DMS153 treated with DMSO at 0.1 percent for 48 hours (cell line): ENCODE measurements around the gene SMAD5.

Experiments used
- DNase-seq: peaks from one replicate; lab custom pipeline; 2025; ENCODE audit not compliant: unreplicated experiment; lab: John Stamatoyannopoulos, UW

SMAD5 gene

DNA sequence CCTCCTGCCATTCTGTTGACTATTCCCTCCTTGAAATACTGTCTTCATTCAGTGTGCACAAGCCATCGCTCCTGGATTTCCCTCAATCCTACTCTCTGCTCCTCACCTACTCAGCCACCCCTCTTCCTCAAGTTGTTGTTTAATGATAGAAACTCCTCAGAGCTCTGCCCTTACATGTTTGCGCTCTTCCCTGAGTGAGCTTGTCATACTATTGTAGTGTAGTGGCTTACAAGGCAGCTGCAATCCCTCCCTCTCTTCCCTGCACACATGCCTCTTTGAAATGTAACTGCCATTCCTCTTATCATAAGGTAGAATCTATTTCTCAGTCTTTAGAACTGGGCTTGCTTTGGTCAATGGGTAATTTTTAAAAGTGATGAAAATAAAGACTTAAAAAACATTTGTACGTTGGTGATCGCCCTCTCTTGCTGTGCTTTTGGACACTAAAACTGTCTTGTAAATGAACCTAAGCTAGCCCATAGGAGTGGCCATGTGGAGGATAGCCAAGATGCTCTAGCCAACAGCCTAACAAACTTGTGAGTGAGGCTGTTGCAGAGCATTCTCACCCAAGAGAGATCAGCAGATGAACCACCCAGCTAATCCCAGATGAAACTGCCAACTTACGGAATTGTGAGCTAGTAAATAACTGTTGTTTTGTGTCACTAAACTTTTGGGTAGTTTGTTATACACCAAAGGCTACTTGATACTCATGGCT is 18.1 kb upstream of the SMAD5 start:
- no peak for DNase-seq

DNA sequence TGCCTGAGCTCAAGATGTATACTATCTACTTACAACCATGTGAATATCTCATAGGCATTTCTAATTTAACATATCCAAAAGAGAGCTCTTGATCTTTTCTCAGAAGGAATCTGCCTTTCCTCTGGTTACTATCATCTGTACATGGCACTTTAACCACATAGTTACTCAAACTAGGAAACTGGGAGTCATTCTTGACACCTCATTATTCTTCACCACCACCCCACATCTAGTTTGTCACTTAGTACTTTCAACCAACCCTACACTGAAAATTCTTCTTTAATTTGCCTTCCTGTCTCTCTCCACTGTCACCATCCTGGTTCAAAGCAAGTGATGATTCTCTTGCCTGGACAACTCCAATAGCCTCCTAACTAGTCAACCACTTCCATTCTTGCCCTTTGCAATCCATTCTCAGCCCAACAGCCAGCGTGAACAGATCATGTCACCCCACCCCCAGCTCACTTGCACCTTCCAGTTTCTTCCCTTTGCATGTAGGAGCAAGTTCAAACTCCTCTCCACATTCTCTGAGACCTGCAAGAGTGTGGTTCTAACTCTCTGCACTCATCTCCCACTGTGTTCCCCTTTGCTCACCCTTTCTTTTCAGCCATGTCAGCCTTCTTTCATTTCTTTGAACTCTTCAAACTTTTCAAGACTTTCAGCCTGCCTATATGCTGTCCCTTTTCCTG is 17.3 kb upstream of the SMAD5 start:
- no peak for DNase-seq

DNA sequence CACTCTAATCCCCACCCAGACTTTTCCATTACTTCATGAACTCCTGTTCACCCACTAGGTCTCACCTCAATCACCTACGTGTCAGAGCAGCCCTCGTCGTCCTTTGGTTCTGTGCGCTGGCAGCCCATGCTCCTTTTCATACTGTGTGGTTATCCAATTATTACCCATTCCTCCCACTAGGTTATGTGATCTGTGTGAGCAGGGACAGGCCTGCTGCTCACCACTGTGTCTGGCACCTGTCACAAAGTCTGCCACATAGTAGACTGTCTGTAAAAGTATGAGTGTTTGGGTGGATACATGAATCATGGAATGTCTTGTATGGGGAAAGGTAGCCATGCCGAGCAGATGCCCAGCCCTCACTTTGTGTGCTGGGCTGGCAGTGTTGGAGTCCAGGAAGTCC is 12.1 kb upstream of the SMAD5 start:
- DNase-seq = no peak

DNA sequence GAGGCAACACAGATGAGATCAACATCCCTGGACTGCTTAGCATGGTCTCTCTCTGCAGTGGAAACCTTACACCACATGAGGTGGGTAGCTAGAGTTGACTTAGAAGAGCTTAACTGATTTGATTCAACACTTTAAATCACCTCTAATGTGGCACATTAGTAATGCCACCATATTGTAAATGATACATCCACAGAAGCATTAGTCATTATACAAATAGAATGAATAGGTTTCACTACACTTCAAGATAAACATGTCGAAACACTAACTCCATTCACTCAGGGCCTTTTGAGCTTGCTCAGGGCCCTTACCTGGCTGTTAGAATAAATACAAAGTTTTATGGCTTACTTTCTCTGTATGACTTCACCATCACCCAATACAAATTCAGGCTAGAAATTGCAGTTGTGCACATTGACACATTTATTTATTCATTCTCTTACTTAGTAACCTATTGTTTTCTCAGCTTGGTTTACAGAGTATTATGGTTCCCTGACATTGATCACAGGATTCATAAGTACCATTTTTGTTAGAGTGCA is 9.3 kb upstream of the SMAD5 start:
- peak; percentile 67 for DNase-seq

DNA sequence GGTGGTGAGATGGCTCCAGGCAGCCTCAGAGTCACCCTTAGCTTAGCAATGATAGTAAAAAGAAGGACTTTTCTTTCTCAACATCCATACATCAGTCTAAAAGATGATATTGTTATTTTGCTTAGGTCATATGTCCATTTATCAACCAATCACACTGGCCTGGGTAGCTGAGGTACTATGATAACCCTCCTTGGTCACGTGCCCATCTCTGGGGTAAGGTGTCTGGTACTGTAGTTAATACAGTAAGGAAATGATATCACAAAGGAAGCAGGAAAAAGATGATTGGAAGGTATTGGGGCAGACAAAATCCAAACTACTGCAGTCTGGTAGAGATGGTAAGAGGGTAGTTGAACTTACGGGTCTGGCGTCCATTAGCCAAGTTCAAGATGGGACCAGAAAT is 5.1 kb upstream of the SMAD5 start:
- no peak for DNase-seq

DNA sequence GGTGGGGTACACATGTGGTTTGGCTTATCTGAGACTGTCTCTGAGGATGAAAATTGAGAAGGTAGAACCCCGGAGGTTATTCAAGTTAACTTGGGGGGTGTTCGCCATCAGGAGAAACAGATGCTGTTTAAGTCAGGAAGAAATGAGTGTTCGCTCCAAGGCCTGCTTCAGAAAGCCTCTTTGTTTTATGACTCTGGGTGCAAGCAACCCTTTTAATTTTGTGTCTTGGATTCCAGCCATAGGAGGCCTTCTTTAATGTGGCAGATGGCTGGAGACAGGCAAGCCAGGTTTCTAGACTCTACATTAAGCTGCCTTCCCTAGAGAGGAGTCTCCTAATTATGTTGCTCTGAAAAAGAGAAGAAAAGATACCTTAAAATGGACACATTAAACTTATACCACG is 4.2 kb upstream of the SMAD5 start:
- no peak for DNase-seq

DNA sequence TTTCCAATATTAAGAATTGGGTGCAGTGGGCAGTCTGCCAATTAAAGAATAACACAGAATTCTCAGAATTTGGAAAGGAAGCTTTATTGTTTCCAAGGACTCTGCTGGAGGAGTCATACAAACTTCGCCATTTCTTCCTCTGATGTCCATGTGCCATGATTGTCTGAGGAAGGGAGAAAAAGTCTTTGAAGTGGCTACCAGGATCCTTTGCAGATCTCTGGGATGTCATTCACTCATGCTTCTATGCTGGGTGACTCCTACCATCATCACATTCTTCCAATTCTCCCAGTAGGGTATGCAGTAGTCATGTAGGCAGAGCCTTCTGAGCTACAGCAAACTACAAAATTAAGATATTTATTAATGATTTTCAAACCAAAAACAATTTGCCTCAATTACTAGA is 3.2 kb upstream of the SMAD5 start:
- no peak for DNase-seq

DNA sequence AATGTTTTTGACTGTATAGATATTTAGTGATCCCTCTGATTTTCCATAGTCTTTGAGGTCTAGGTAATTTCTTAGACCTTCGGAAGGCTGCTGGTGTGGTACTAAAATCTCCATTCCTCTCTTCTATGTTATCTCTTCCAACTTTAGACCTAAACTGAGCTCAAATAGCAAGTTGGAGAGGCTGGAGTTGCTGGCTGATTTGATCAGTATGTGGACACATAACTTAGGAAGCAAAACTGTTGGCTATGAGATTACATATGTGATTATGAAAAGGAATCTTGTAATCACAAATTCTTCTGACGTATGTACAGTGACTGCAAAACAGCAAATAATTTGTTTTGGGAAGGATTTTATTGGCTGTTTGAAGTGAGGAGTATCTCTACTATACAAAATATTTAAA is 2.1 kb upstream of the SMAD5 start:
- DNase-seq = no peak

DNA sequence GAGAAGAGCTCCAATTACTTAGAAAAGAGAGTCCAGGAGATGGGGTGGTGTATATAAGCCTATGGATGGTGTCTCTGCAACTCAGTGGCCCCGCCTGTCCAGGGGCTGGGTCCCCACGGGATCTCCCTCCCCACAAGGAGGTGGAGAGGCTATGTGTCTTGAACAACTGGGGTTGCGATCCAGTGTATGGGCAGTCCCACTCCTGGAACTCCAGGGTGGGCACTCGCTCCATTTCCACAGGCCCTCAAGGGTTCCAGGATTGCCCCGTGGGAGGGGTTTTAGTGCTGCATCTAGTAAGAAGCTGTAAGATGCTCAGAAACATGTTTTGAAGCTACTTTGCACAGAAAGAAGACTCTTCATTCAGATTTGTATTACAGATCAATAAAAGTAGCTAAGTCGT is 558 bp upstream of the SMAD5 start:
- DNase-seq = no peak

DNA sequence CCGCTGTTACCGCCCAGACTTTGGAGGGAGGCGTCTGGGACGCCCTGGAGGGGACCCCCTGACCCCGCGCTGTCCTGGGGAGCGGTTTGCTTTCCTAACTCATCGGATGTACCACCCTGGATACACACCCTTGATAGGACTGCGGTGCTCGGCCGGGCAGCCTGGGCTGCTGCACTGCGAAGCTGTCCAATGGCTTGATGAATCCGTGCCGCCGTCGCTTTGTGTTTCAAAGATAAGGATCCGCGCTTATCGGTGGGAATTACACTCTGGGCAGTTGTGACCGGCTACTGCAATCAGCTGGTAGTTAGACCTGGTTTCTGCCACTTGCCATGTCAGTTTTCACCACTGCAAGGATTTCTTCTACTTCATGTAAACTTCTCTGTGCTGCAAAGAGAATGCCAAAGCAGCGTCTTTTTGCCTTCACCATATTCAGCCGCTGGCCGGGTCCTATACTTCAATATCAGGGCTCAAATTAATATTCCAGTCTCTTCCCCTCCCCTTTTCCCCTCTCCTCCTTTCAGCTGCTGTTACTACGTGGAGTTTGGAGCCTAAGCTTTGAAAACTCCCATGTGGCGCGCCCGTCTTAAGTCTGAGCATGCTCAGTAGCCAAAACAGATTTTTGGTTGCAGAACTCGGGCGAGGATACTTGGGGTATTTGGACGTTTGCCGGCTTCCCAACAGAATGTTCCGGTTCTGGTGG is 727 bp downstream of the SMAD5 start:
- no peak for DNase-seq

DNA sequence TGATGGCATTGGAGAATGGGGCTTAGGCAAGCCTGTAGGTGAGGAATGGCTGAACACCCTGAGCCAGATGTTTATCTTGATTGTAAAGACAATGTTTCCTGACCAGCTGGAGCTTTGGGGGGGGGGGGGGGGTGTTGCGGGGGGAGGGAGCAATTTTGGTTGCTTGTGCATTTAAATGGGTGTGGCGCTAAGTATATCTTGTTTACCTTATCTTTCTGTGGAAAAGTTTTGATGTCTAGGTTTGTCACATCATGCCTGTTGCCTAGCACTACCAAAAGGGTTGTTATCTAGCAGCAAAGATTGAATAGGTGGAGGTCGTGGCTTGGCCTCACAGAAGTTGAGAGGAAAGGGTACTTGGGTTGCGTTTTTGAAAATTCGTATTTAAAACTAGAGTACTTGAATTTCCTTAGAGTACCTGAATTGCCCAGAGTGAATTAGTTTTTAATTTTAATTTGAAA is 1.3 kb downstream of the SMAD5 start:
- no peak for DNase-seq

DNA sequence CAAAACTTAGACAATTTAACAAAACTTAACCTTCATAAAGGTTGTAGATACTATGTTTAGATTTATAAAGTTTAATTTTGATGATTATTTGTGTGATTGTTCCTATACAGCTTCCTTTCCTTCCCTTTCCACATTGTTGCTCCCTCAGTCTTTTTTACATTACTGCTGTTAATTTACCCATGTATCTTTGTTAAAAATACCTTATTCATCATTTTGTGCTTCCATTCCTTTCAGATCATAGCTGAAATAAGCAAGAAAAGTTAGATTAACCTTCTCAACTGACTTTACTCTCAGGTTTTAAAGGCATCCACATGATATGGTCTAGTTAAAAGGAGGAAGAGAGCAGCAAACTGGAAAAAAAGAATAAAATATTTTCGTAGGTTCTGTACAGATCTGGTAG is 2.0 kb downstream of the SMAD5 start:
- DNase-seq = no peak

DNA sequence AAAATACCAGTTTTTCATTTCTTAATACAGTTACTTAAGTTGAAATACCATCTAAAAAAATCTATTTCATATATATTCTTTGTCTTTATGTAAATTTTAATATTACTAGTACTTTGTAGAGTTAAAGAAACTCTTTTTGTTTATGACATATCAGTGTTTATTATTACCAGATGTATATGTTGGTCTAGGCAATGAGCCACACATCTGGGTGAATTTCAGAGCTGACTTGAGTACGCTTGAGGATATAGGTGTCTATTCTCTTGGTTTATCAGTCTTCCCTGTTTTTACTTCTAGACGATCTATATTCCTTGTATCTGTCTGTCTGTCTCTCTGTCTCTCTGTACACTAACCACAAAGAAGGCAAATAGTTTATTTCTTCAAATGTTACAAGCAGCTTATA is 2.9 kb downstream of the SMAD5 start:
- DNase-seq = no peak

DNA sequence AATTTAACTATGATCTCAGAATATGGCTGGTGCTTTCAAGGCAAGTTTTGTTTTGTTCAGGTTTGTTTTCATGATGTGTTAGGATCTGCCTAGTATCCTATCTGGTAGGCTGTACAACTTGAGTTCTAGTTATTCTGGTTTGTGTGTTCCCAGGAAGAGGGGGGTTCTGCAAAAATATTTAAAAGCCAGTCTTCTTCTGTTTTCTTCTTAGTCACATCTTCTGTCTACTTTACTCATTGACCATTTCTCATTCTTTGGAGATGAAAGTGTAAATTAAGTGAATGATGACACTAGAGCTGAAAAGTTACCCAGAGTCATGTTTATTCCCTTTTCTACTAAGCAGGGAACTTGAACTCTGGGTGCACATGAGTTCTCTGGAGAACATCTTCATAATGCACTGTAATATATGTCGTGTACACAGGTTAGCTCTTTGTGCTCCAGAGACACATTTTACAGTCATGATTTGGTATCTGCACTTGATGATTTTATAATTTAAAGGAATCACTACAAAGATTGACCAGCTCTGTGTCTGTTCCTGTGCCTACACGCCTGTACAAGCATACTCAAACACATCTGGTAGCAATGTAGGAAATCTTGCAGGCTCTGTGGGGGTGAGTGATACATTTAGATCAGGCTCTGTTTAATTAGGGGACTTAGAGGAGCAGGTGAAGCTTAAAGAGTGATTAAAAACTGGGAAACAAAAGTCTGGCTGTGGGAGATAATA is 5.0 kb downstream of the SMAD5 start:
- DNase-seq = no peak

DNA sequence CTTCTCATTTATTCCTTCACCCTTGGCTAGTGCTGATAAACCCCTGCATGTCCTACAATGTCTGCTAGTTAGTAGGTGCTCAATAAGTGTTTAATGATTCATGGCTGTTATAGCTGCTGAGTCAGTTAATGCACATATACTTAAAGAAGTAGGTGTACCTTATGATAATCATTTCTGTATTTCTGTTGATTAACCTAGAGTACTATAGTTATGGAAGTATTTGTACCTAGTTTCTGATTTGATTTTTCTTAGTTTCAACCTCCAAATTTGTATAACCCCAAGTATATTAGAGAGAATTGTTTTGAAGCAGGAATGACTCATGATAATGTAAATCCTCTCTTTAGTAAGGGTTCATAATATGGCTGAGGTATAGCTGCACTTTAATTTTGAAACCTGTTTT is 8.9 kb downstream of the SMAD5 start:
- DNase-seq = no peak

DNA sequence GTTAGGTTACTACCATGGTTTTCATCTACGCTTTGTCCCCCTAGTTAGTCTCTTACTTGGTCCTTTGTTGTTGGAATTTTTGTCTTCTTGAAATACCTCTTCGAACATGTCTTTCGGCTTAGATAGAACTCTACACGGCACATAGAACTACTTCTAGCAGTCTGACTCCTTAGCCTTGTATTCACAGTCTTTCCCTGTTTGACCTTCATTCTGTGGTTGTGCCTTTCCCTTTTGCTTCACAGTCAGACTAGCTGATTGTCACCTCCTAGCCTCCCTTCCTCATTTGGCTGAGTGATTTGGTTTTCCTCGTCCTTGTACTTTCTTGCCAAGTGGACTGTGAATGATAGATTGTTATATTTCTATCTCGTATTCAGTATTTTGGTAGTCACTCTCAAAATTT is 10.7 kb downstream of the SMAD5 start:
- DNase-seq = no peak

DNA sequence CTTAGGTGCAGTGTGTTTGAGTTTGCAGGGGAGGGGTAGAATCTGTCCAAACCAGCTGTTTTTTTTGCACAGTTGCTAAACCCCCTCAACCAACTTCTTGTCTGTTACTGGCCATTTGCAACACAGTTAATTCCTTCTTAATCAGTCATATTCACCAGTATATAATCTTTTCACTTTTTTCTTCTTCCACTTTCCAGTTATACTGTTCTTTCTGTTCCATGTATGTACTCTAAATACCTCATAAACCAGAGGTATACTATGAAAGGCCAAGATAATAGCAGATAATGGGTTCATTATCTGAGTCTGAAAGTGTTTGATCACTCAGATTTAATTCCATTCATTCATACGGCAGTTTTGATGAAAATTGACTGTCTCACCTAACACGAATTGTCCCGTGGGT is 11.1 kb downstream of the SMAD5 start:
- DNase-seq = no peak

DNA sequence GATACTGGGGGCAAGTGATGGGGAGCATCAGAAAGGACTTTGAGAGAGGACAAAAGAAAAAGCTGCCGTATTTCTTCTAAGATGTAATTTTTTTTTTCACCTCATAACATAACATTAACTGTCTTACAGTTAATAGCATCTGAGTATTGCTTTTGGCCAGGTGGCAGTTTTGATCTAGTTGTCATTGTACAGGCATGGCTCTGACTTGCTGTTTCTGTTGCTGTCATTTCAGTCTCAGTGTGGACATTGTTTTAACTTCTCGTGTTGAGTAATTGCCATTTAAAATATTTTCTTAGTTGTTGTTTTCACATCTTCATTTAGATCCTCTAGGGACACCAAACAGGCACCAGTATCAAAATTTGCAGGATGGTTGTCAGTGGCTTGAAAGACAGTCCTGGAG is 12.4 kb downstream of the SMAD5 start:
- DNase-seq = no peak

DNA sequence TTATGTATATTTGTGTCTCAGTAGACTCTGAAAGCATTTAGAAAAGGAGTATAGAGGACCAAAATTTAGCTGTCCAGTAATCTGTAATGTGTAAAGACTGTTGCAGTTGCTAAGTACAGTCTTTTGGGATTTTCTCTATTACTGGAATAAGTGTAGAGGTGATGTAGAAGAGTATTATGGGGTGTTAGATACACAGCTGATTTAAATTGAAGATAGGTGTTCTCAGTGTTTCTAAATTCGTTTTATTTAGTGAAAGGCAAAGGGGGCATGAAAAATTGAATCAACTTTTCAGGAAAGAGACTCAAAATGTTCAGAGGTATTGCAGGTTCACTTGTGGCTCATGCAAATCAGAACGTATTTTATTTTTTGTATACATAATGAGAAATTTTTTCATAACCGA is 13.6 kb downstream of the SMAD5 start:
- DNase-seq = no peak

DNA sequence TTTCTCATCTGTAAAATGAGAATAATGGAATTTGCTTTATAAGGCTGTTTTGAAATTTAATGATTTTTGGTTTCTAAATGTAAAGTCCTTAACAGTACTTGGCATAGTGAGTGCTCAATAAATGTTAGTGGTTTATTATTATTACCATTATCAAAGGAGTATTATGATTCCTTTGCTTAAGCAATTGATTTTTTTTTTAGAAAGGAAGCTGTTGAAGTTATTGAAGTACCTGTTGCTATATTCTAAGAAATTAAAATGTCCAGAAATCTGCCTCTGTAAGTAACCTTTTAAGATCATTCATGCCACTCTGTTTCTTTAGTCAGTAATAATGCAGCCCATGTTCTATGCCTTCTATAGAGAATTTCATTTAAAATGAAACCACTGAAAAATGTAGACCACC is 15.0 kb downstream of the SMAD5 start:
- DNase-seq = no peak

DNA sequence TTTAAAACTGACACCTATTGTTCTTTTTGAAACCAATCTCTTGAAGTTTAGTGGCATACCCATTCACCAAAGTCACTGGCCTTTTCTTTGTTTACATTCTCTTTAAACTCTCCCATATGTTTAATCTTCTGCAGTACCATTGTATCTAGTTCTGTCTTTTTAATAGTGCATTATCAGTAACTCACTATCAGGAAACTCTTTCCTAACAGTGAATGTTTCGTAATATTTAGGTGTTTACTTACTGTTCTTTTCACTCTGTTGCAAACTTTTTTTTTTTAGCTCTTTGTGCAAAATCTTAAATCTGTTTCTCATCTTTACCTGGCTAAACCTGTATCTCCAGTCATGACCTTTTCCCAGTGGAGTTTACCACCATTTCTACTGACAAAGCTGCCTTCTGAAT is 17.2 kb downstream of the SMAD5 start:
- DNase-seq = no peak
